Measurements from ENCODE around the gene SRXN1.
A peak's percentile ranks its signal among the peaks of the same experiment; 100 is the strongest.

Gene SRXN1

DNA sequence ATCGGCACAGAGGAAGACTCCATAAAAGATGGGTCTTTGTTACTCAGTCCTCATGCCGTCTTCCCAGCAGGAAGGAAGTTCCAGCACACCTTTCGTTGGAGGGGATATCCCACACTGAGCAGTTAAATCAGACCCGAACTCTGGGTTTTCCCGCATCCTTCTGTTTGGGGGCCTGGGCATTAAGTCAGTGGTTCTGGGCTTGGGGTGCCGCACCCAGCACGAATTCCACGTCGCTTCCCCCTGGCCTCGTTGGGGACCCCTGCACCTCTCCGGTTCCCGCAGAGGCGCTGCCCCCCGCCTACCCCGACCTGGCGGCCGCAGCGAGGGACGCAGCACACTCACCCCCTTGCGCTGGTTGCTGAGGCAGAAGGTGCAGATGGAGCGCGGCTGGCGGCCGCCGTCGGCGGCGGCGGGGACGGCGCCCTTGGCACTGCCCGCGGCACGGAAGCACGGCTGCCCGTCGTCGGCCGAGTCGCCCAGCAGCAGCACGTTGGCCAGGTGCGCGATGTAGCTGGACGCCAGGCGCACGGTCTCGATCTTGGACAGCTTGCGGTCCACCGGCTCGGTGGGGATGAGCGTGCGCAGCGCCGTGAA, 43.5 kb downstream of the SRXN1 start:
- TF ChIP-seq, protein P1, sequence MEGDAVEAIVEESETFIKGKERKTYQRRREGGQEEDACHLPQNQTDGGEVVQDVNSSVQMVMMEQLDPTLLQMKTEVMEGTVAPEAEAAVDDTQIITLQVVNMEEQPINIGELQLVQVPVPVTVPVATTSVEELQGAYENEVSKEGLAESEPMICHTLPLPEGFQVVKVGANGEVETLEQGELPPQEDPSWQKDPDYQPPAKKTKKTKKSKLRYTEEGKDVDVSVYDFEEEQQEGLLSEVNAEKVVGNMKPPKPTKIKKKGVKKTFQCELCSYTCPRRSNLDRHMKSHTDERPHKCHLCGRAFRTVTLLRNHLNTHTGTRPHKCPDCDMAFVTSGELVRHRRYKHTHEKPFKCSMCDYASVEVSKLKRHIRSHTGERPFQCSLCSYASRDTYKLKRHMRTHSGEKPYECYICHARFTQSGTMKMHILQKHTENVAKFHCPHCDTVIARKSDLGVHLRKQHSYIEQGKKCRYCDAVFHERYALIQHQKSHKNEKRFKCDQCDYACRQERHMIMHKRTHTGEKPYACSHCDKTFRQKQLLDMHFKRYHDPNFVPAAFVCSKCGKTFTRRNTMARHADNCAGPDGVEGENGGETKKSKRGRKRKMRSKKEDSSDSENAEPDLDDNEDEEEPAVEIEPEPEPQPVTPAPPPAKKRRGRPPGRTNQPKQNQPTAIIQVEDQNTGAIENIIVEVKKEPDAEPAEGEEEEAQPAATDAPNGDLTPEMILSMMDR (IDR thresholded peaks at IDR 0.05; ENCODE audit: low read depth, low read length), result no peak
- Histone ChIP-seq H3K4me3 (ENCODE audit: low read depth, low read length) (peak overlapping the region; percentile 54), H3K27ac (no peak overlapping the region; the same call in 1 of the 2 replicates), H3K36me3 (peaks cover 15% of the 10 kb centered on the region), H3K9me3 (ENCODE audit: severe bottlenecking) (no peaks in the 10 kb centered on the region), H3K27me3 (ENCODE audit: insufficient read depth, low read depth, severe bottlenecking) (no peaks in the 10 kb centered on the region)
- no peak for DNase-seq

DNA sequence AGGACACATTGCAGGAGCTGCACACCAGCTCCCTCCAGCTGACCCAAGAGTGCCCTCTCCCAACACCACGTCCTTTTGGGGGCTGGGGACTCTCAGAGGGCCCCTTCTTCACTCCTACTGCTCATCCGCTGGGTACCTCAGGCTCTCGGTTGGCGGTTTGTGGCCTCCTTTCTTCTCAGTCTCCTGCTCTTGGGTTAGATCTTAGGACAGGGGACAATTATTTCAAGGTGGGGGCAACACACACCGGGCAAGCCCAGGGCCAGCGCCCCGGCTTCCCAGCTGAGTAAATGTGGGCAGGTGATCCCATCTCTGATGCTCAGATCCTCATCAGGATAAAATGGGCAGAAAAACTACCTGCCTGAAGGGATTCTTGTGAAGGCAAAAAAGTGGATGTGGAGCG, 44.0 kb downstream of the SRXN1 start:
- Histone ChIP-seq H3K4me3 (ENCODE audit: low read depth, low read length) (peak overlapping the region; percentile 54), H3K36me3 (peaks cover 20% of the 10 kb centered on the region), H3K27me3 (ENCODE audit: insufficient read depth, low read depth, severe bottlenecking) (no peaks in the 10 kb centered on the region), H3K27ac (no peak overlapping the region), H3K9me3 (ENCODE audit: severe bottlenecking) (no peaks in the 10 kb centered on the region)
- TF ChIP-seq, protein P1 (IDR thresholded peaks at IDR 0.05; ENCODE audit: low read depth, low read length), result no peak
- DNase-seq, result no peak

DNA sequence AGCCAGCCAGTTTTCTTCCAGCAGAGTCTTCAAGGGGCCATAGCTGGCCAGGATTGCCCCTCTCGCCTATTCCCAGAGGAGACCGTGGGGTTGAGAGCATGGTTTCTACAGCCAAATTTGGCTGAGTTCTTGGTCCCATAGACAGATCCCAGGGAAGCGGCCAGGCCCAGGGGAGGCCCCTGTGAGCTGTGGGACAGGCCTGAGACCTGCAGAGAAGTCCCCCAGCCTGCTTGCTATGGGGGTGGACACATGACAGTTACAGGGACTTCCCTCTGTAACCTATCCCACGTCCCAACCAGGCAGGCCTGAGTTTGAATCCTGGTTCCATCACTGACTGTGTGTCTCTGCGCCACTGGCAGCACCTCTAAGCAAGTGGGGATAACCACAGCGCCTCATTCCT, 45.5 kb downstream of the SRXN1 start:
- Histone ChIP-seq H3K36me3 (peaks cover 20% of the 10 kb centered on the region), H3K27ac (no peak overlapping the region), H3K27me3 (ENCODE audit: insufficient read depth, low read depth, severe bottlenecking) (no peaks in the 10 kb centered on the region), H3K4me3 (ENCODE audit: low read depth, low read length) (no peak overlapping the region), H3K9me3 (ENCODE audit: severe bottlenecking) (no peaks in the 10 kb centered on the region)
- TF ChIP-seq, protein P1 (IDR thresholded peaks at IDR 0.05; ENCODE audit: low read depth, low read length), result no peak
- no peak for DNase-seq

DNA sequence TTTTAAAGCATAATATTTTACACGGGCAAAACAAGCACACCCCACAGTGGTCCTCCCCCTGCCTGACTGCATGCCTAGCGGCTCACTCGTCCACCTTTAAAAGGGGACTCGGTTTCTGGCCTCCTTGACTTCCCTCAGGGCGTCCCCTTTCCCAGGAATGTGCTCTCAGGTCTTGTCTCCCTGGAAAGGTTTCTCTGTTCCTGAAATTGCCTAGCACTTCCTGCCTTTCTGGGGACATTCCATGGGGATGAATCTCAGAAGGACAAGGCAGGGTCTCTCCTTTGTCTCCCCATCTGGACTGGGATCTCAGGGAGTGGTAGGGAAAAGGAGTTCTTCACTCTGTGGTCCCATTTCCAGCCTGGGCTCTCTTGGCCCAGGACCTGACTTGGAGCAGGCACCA, 47.8 kb downstream of the SRXN1 start:
- TF ChIP-seq, protein P1 (IDR thresholded peaks at IDR 0.05; ENCODE audit: low read depth, low read length), result no peak
- H3K4me3 ChIP-seq (ENCODE audit: low read depth, low read length), result no peak overlapping the region
- no peaks in the 10 kb centered on the region for H3K9me3 ChIP-seq (ENCODE audit: severe bottlenecking)
- peaks cover 20% of the 10 kb centered on the region for H3K36me3 ChIP-seq
- no peak for DNase-seq
- no peak overlapping the region for H3K27ac ChIP-seq
- H3K27me3 ChIP-seq (ENCODE audit: insufficient read depth, low read depth, severe bottlenecking), result no peaks in the 10 kb centered on the region

DNA sequence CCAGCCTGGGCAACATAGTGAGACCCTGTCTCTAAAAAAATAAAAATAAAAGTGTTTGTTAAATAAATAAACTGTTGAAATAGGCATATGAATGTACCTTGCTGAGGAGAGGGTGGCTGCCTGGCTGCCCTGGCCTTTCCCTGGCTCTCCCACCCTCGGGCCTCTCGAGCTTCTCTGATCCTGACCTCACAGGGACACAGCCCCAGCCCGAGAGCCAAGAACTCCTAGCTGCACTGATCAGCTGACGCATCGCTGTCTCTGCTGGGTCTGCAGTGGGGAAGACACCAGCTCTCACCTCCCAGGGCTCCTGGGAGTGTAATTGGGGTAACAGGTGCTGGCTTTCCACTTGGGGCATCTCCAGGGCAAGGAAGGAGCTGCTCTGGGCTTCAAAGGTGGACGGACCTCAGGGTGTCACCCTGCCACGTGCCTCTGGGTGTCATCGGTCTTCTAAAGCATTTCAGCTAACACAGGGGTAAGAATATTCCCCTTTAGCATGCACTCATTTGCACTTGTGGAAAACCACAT, 49.8 kb downstream of the SRXN1 start:
- Histone ChIP-seq H3K4me3 (ENCODE audit: low read depth, low read length) (no peak overlapping the region), H3K27me3 (ENCODE audit: insufficient read depth, low read depth, severe bottlenecking) (no peaks in the 10 kb centered on the region), H3K9me3 (ENCODE audit: severe bottlenecking) (no peaks in the 10 kb centered on the region), H3K36me3 (peaks cover 12% of the 10 kb centered on the region), H3K27ac (no peak overlapping the region)
- no peak for DNase-seq
- TF ChIP-seq, protein P1 (IDR thresholded peaks at IDR 0.05; ENCODE audit: low read depth, low read length), result 0 out of 2 replicates have a peak, but pooled peaks have one; percentile 14
